GM18858 (cell line): ENCODE data around the gene PRR35.
"Not testable (repeated sequence)": the region's sequence is repeated elsewhere in the genome, so short reads cannot be mapped to it uniquely, and the experiment has no call there.

Source experiments
- ATAC-seq: cut with Tn5 transposase; IDR thresholded peaks from one replicate; pipeline ENCODE4 v1.9.1; 2021; ENCODE audit not compliant: unreplicated experiment

Gene PRR35

DNA sequence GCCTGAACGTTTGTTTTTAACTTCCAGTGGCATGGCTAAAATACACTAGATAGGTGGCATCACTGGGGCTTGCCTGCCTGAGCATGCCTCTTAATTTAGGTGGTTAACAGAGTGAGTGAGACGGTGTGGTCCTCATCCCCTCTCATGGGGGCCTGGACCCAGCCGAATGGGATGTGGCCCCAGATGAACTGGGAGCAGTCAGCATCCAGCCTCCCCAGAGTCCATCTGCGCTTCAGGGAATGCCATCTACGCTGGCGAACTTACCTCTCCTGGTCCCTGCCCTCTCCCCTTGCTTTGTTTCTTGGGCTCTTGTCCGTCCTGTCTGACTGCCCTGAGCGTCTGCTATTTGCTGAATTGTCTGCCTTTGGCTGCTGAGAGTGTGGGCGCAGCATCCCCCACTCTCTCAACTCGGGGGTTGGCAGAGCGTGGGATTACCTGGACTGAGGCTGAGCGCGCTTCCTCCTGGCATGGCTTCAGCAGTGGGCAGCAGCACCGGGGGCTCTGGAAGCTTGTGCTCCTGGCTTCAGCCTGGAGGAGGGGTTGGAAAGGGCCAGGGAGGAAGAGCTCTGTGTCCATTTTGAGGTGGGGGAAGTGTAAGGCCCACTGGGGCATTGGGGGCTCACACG lies 31.8 kb downstream of the PRR35 start:
- ATAC-seq, result no peak

- ATAC-seq, result no peak
Observed at GRCh38 chr16:592518-593306, 32.5 kb downstream of the PRR35 start.

DNA sequence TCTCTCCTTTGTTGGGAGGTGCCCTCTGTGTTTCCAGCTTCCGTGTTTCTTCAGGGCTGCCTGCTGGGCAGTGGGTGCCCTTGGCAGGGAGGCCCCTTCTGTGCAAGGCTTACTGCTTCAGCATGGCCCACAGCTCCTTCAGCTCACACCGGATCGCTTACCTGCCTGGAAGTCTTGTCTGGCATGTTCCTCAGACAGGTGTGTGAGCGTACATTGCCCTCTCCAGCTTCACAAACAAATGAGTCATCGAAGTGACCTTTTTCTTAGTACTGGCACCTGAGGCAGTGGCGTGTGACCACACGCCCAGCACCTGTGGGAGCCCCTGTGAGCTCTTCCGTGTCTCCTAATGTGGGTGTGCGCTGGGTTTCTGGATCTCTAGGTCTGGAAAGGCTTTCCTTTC lies 33.2 kb downstream of the PRR35 start:
- ATAC-seq, result no peak

DNA sequence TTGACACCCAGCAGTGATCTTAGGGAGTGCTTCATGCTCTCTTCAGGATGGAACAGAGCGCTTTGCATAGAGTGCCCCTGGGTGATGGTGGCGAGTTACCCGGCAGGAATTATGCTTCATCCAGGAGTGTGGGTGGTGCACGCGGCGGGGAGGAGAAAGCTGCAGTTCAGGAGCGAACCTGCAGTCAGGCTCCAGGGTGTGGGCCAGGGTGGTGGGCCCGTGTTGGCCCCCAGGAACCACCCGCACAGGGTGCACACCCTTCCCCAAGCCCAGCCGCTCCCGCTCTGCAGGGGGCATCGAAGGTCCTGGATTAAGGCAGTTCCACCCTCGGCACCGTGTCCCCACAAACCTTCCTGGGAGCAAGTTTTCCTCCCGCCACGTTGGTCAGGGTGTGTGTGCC lies 33.6 kb downstream of the PRR35 start:
- ATAC-seq, result no peak

DNA sequence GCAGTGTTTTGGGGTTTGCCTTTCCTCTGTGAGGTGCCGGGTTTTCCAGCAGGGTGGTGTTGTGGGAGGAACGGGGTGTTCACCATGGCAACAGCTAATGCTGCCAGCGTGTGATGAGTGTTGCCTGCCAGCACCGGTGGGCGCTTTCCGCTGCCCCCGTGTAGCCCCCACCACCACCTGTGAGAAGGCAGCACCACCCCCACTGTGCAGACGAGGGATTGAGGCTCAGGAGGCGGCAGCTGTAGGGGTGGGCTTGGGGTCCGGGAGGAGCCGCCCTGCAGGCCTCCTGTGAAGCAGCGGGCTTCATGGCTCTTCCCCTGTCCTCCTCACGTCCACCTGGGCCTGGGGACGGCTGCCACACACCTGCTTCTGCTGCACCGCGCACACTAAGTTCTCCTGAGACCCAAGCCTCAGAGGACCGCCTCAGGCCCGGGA lies 34.9 kb downstream of the PRR35 start:
- no peak for ATAC-seq

DNA sequence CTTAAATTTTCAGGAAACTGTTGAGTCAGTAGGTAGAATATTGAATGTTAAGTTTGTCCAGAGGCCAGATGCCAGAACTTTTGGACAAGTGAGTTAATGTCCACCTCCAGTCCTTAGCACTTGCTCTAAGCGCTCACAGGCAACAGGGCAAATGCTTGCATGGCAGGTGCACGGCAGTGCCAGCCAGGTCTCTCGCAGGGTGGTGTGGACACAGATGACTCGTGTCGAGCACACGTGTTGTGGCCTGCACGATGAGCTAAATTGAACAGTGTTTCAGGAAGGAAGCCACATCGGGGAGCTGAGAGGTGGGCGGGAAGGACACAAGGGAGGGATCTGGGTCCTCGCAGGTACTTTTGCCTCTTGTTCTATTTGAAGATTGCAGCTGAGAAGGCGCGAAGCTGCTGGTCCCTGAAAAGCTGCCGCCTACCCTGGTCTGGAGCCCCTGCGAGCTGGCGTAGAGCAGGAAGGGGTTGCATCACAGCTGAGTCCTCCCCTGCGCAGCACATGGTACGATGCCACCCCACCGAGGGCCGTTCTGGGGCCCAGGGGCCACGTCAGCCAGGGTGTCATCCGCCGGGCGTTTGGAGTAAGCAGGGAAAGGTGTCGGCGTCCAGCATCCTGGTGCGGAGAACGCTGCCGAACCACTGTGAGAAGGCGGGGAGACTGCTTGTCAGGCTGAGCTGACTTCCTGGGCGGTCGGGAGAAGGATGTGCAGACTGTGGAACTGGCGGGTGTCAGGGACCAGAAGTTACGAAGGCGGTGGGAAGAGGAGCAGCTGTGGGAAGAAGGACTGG lies 35.9 kb downstream of the PRR35 start:
- ATAC-seq, result no peak

- ATAC-seq, result no peak
Observed at GRCh38 chr16:596736-597060, 36.5 kb downstream of the PRR35 start.

- ATAC-seq, result not testable (repeated sequence)
Observed at GRCh38 chr16:597655-598054, 37.5 kb downstream of the PRR35 start.

DNA sequence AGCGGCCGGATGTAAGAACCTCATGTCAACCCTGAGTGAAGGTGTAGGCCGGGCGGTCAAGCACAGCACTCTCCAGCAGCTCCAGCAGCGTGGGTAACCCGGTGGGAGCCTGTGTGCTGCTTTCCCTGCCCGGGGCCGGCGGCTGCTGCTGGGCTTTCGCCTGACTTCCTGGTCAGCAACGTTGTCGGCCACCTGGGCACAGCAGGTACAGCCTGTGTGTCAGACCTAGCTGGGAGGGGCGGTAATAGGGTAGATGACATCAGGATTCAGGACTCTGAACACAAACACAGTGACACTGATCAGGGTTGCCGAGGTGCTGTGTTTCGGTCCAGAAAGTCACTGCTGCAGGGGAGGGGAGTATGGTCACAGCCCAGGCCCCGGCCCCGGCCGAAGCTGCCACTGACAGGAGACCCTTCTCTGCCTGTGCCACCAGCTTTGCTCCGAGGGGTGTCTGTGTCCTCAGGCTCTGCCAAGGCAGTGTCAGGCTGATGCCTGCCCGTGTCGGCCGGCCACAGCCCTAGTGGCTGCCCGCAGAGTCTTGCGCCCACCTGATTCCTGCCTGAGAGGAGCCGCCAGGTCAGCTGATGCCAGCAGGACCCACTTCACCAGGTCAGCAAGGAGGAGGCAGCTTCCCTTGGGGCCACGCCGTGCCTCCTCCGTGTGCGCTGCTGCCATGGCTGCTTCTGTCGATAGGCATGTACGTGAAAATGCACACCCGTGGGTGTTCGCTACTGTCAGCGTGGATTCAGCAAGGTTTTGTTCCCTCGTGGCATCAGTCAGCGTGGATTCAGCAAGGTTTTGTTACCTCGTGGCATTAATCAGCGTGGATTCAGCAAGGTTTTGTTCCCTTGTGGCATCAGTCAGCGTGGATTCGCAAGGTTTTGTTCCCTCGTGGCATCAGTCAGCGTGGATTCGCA lies 38.9 kb downstream of the PRR35 start:
- no peak for ATAC-seq

DNA sequence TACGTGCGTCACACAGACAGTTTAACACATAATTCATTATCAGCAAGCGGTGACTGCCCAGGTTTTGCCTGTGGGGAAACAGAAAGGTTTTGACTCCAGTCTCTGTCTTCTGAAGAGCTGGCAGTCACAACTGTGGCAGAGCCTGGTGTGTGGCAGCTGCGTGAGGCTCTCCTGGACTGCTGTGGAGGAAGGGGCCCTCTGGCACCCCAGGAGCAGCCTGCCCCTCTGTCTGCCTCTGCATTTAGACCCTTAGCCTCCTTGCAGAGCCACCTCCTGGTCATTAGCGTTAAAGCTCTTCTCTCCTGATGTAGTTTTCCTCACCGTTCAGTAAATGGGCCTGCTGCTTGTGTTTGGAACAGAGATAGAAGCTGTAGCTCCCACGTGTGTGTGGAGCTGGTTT lies 40.6 kb downstream of the PRR35 start:
- no peak for ATAC-seq

DNA sequence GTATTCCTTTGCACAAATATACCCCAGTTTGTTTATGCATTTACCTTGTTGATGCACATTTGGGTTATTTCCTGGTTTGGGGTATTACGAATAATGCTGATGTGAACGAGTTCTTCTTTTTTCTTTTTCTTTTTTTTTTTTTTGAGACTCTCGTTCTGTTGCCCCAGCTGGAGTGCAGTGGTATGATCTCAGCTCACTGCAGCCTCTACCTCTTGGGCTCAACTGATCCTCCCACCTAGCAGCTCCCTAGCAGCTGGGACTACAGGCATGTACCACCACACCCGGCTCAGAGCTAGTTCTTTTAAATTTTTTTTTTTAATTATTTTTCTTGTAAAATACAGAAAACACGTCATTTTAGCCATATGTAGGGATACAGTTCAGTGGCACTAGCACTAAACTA lies 43.7 kb downstream of the PRR35 start:
- no peak for ATAC-seq

- no peak for ATAC-seq
Observed at GRCh38 chr16:606656-607307, 46.6 kb downstream of the PRR35 start.

- ATAC-seq, result no peak
Observed at GRCh38 chr16:608019-608418, 47.8 kb downstream of the PRR35 start.

DNA sequence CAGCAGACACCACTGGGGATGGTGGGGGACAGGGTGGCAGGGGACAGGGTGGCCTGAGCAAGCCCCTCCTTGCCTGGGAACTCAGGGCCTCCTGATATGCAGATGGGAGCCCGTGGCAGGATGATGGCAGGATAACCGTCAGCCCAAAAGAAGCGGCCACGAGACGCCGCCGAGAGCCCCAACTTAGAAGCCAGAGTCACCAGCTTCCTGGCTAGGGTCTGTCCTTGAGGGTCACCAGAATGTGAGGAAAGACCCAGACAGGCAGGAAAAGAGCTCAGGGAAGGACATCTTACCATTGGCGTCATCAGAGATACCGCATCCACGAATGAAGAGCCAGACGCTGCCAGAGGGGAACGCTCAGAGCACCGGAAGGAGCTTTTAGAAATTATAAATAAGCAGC lies 49.1 kb downstream of the PRR35 start:
- no peak for ATAC-seq

GRCh38 chr16:609984-610383 lies 49.8 kb downstream of the PRR35 start:
- ATAC-seq, result no peak

DNA sequence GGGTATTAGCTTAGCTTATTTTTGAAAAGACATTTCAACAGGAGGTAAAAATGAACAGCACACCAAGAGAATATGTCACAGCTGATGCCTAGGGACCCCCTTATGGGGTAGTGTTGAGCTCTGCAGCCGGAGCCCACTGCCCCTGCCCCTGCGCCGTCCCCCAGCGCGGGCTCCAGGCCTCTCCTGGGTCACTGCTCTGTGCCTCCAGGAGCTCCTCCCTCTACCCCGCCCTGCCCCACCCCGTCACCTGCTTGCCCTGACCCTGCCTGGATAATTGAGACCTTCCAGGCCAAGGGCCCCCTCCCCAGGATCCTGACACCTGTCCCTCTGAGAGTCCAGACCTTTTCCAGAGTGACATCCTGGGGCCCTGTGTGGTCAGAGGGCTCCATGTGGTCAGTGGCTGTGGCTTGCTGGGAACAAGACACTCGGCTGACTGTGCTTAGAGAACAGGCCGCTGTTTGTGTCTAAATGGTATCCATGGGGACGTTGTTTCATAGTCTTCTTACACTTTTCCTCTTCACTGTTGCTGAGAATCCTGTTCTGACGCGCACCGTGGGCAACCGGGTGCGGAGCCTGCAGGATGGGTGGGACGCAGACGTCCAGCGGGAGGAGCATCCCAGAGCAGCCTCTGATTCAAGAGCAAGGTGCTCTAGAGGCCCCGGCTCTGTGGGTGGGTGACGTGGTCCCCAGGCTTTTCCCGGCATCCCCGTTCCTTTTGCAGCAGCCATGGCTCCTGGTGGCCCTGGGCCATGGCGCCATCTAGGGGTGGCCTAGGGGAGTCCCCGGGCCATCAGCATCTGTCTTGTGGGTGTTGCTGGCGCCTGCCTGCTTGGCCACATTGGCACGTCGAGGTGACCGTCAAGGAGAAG lies 50.6 kb downstream of the PRR35 start:
- ATAC-seq, result no peak

DNA sequence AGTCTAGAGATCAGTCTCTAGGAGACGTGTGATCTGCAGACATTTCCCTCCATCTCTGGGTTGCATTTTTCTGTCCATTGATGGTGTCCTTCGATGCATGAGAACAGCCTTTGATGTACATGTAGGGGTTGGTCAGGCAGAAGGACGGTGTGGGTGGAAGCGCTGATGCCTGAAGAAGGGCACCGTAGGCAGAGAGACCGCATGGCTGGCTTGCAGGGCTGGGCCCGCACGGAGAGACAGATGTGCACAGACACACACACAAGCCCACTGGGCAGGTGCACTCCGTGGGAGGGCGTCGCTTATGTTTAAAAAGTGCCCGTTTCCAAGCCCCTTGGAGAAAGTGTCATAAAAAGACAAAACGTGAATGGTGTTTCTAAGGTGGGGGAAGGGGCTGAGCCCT lies 54.9 kb downstream of the PRR35 start:
- no peak for ATAC-seq
